Endothelial cell of umbilical vein (primary cell): ENCODE measurements around the gene MAP6. TPM values are rescaled to one million over a fixed set of nuclear protein-coding genes. Genes with fewer than 3 reads are reported as not detected.

Experiments
- BruUV-seq: library from RNA; stranded (reverse); fragments of 400-500 nt; replicated peaks from 2 replicates; lab custom pipeline; 2021; lab: Mats Ljungman, UMichigan
- CTCF ChIA-PET: fragments of 300-600, 350-600 bp; sonication (Branson Sonifier 250); formaldehyde crosslinking; loops from one replicate; lab custom pipeline; 2021; ENCODE audit warnings: antibody characterized with exemption, inconsistent platforms; lab: Charles Lee
- POLR2A ChIA-PET: fragments of 300-600, 350-600 bp; sonication (Branson Sonifier 250); formaldehyde crosslinking; loops from one replicate; lab custom pipeline; 2021; ENCODE audit warnings: antibody characterized with exemption, inconsistent platforms; lab: Charles Lee
- DNase-seq: peaks from one replicate; pipeline ENCODE4 v3.0.0-alpha.2; 2011; ENCODE audit warnings: low read depth, low spot score
- FAIRE-seq: peaks from 2 replicates; lab custom pipeline; 2011; peaks lifted over from hg19 to GRCh38; lab: Jason Lieb, UNC
- H2AFZ ChIP-seq: 2 replicates; pipeline ENCODE4 v1.6.0; 2012; ENCODE audit warnings: low read depth, low read length, control low read depth, inconsistent platforms
- H3K27ac ChIP-seq: 2 replicates; pipeline ENCODE4 v1.5.1; 2011; ENCODE audit warnings: low read depth, mild to moderate bottlenecking, control low read depth, low read length, moderate library complexity; ENCODE audit not compliant: insufficient read depth
- H3K27me3 ChIP-seq, 2 experiments: 2 replicates each; pipeline versions ENCODE4 v1.6.0 to v1.6.1; 2011; ENCODE audit warnings: low read length in 2 of 2, mixed read lengths in 1 of 2; ENCODE audit not compliant: control insufficient read depth in 2 of 2, insufficient read depth in 2 of 2
- H3K36me3 ChIP-seq, 2 experiments: 2 replicates in 1 of 2; 3 replicates in 1 of 2; pipeline ENCODE4 v1.5.1; 2011; ENCODE audit warnings: low read length in 2 of 2, mild to moderate bottlenecking in 1 of 2, moderate library complexity in 1 of 2; ENCODE audit not compliant: control insufficient read depth in 2 of 2, insufficient read depth in 2 of 2; ENCODE audit errors: extremely low read depth in 1 of 2
- H3K4me1 ChIP-seq: 3 replicates; pipeline ENCODE4 v1.5.1; 2011; ENCODE audit warnings: mild to moderate bottlenecking, low read length; ENCODE audit not compliant: control insufficient read depth, insufficient read depth; ENCODE audit errors: extremely low read depth
- H3K4me2 ChIP-seq: 2 replicates; pipeline ENCODE4 v1.6.1; 2011; ENCODE audit warnings: low read length, control low read depth, mixed read lengths; ENCODE audit not compliant: insufficient read depth
- H3K4me3 ChIP-seq, 3 experiments: fragments of 200-600 bp in 1 of 3; sonication (generic), shearing (Covaris generic) in 1 of 3; replicated peaks in 1 of 3; 2 replicates each; pipeline ENCODE4 v1.5.1; 2011 to 2016; ENCODE audit warnings: control low read depth in 3 of 3, low read length in 3 of 3, mild to moderate bottlenecking in 2 of 3, inconsistent platforms in 1 of 3, low read depth in 1 of 3, moderate library complexity in 1 of 3; ENCODE audit not compliant: insufficient read depth in 1 of 3
- H3K79me2 ChIP-seq: 2 replicates; pipeline ENCODE4 v1.6.0; 2012; ENCODE audit warnings: low read length, inconsistent platforms; ENCODE audit not compliant: control insufficient read depth, insufficient read depth
- H3K9ac ChIP-seq: replicated peaks from 2 replicates; pipeline ENCODE3; 2011; ENCODE audit warnings: low read length, control low read depth; ENCODE audit not compliant: insufficient read depth; ENCODE audit errors: extremely low read depth
- H3K9me1 ChIP-seq: replicated peaks from 3 replicates; pipeline ENCODE4 v1.6.0; 2011; ENCODE audit warnings: mild to moderate bottlenecking, low read length; ENCODE audit not compliant: control insufficient read depth, insufficient read depth; ENCODE audit errors: extremely low read depth
- H3K9me3 ChIP-seq: replicated peaks from 2 replicates; pipeline ENCODE4 v1.5.1; 2012; ENCODE audit warnings: low read length, inconsistent platforms; ENCODE audit not compliant: control insufficient read depth, insufficient read depth
- H4K20me1 ChIP-seq: replicated peaks from 2 replicates; pipeline ENCODE3; 2011; ENCODE audit warnings: mild to moderate bottlenecking, low read length; ENCODE audit not compliant: control insufficient read depth, insufficient read depth; ENCODE audit errors: extremely low read depth
- CTCF ChIP-seq, 2 donors: IDR thresholded peaks; 1 replicate in 1 of 2; 2 replicates in 1 of 2; pipeline ENCODE4 v1.5.1; 2011; ENCODE audit warnings: low read length in 2 of 2, mild to moderate bottlenecking in 2 of 2, moderate library complexity in 2 of 2, control low read depth in 1 of 2, inconsistent platforms in 1 of 2, low read depth in 1 of 2; ENCODE audit not compliant: insufficient read depth in 1 of 2; ENCODE audit errors: extremely low read depth in 1 of 2
- EZH2 ChIP-seq: IDR thresholded peaks from 2 replicates; pipeline ENCODE4 v1.6.1; 2012; ENCODE audit warnings: borderline replicate concordance, low read depth, mild to moderate bottlenecking, moderate library complexity, low read length, inconsistent platforms; ENCODE audit not compliant: severe bottlenecking
- FOS ChIP-seq: IDR thresholded peaks from 2 replicates; pipeline ENCODE4 v1.6.1; 2011; ENCODE audit warnings: mild to moderate bottlenecking, low read length, moderate library complexity, borderline replicate concordance; ENCODE audit not compliant: insufficient read depth
- GATA2 ChIP-seq: IDR thresholded peaks from 2 replicates; pipeline ENCODE4 v1.7.0; 2011; ENCODE audit warnings: low read depth, mild to moderate bottlenecking, moderate library complexity, mixed read lengths, low read length; ENCODE audit not compliant: insufficient read length, insufficient read depth
- JUN ChIP-seq: IDR thresholded peaks from 2 replicates; pipeline ENCODE4 v1.6.1; 2011; ENCODE audit warnings: borderline replicate concordance, low read depth; ENCODE audit not compliant: insufficient read length, insufficient read depth
- MAX ChIP-seq: IDR thresholded peaks from 2 replicates; pipeline ENCODE4 v1.6.1; 2011; ENCODE audit not compliant: insufficient read depth, insufficient read length
- MYC ChIP-seq: IDR thresholded peaks from one replicate; pipeline ENCODE4 v1.6.1; 2011; ENCODE audit warnings: mild to moderate bottlenecking, low read depth, low read length
- POLR2A ChIP-seq: IDR thresholded peaks from 2 replicates; pipeline ENCODE4 v1.6.1; 2012; ENCODE audit warnings: low read depth, mild to moderate bottlenecking, control low read depth, low read length
- POLR2AphosphoS5 ChIP-seq: IDR thresholded peaks from 2 replicates; pipeline ENCODE4 v1.6.1; 2012; ENCODE audit warnings: low read depth, mild to moderate bottlenecking, control low read depth, low read length, moderate library complexity; ENCODE audit not compliant: insufficient read depth
- dilution Hi-C: fragments of 300-500 bp; cut with MboI; formaldehyde crosslinking; loops from one replicate; pipeline ENCODE4 v1.15.0; 2019; ENCODE audit warnings: low sequenced_read_pairs; ENCODE audit not compliant: extremely low pct_ligation_motif_present
- intact Hi-C: fragments of 100-400 bp; cut with micrococcal nuclease; formaldehyde crosslinking; loops from one replicate; pipeline ENCODE4 v1.10.0; 2022
- polyA plus RNA-seq, 4 experiments: library from polyadenylated mRNA; depleted of rRNA in 3 of 4; stranded (reverse) in 3 of 4; unstranded in 1 of 4; fragments of >200 nt; gene quantifications; 2 replicates each; pipeline versions ENCODE4 v1.2.1 to v1.2.3, GENCODE V29; 2011 to 2012; ENCODE audit warnings: missing spikeins in 1 of 4
- total RNA-seq: library from RNA; stranded (reverse); gene quantifications from 2 replicates; pipeline ENCODE4 v1.2.3, GENCODE V29; 2021

The MAP6 gene
- total and polyA plus RNA-seq, 2 donors (not counting 3 experiments of a cell fraction or from before 2014, with no cell fraction given) = 0.12 TPM; not detected in 1

GRCh38 chr11:75602951-75603350 lies 65.9 kb downstream of the MAP6 start:
- Histone ChIP-seq H3K27ac (peak overlapping the region; percentile 88), H3K79me2 (no peaks in the 10 kb centered on the region), H3K4me1 (peaks cover 24% of the 10 kb centered on the region), H3K4me2 (no peak overlapping the region), H3K4me3 (no peak overlapping the region), H3K9me3 (no peaks in the 10 kb centered on the region), H4K20me1 (no peaks in the 10 kb centered on the region), H3K9me1 (no peaks in the 10 kb centered on the region), H3K27me3 (no peaks in the 10 kb centered on the region), H2AFZ (peak overlapping the region; percentile 70), H3K9ac (no peak overlapping the region), H3K36me3 (no peaks in the 10 kb centered on the region)
- TF ChIP-seq CTCF (IDR thresholded peaks at IDR 0.05; ENCODE audit: extremely low read depth in 1 of 2, insufficient read depth in 1 of 2, low read depth in 1 of 2, low read length in 2 of 2) (no peak), POLR2A (no peak), FOS (no peak), EZH2 (no peak), POLR2AphosphoS5 (no peak), GATA2 (no peak), MAX (no peak), JUN (no peak), MYC (no peak)
- CTCF ChIA-PET = interaction anchor here (0.9 to 3.5 kb wide), 8 partner anchors 9 to 120 kb away, joined by 3 to 16 read pairs (median 4); no protein-coding TSS in a partner anchor
- intact Hi-C loops (loop anchor here (5.0 kb wide), 1 partner anchor 64 kb away; the partner anchor contains the start of gene MAP6), dilution Hi-C loops (no loop called here)
- DNase-seq (peak; percentile 21), FAIRE-seq (peak; percentile 76)
- POLR2A ChIA-PET = interaction anchor here (0.7 to 1.6 kb wide), 2 partner anchors 19 to 1217 kb away, joined by 3 to 7 read pairs; no protein-coding TSS in a partner anchor
- BruUV-seq = no TSS peak
